ENCODE measurements around the gene TICAM2.

Gene TICAM2

GRCh38 chr5:115568668-115569067 is 33.6 kb downstream of the TICAM2 start:
- no peak for DNase-seq (ENCODE audit: low spot score)

- DNase-seq (ENCODE audit: low spot score) = no peak
Measured at GRCh38 chr5:115565233-115565632, 37.0 kb downstream of the TICAM2 start.

- DNase-seq (ENCODE audit: low spot score) = no peak
Measured at GRCh38 chr5:115561176-115561575, 41.1 kb downstream of the TICAM2 start.

- no peak for DNase-seq (ENCODE audit: low spot score)
Measured at GRCh38 chr5:115559524-115559923, 42.8 kb downstream of the TICAM2 start.

GRCh38 chr5:115558388-115558956 is 43.8 kb downstream of the TICAM2 start:
- DNase-seq (ENCODE audit: low spot score) = no peak

GRCh38 chr5:115557667-115558387 is 44.5 kb downstream of the TICAM2 start:
- no peak for DNase-seq (ENCODE audit: low spot score)

- DNase-seq (ENCODE audit: low spot score) = no peak
Measured at GRCh38 chr5:115556276-115556675, 46.0 kb downstream of the TICAM2 start.

GRCh38 chr5:115555084-115555633 is 47.1 kb downstream of the TICAM2 start:
- no peak for DNase-seq (ENCODE audit: low spot score)

GRCh38 chr5:115553082-115553481 is 49.2 kb downstream of the TICAM2 start:
- DNase-seq (ENCODE audit: low spot score) = no peak

GRCh38 chr5:115551415-115551814 is 50.9 kb downstream of the TICAM2 start:
- DNase-seq (ENCODE audit: low spot score) = no peak

- DNase-seq (ENCODE audit: low spot score) = no peak
Measured at GRCh38 chr5:115549154-115549553, 53.1 kb downstream of the TICAM2 start.

GRCh38 chr5:115548683-115549082 is 53.6 kb downstream of the TICAM2 start:
- no peak for DNase-seq (ENCODE audit: low spot score)

- DNase-seq (ENCODE audit: low spot score) = no peak
Measured at GRCh38 chr5:115545351-115545882, 56.9 kb downstream of the TICAM2 start.

- DNase-seq (ENCODE audit: low spot score) = peak; percentile 97
Measured at GRCh38 chr5:115544436-115545350, 57.6 kb downstream of the TICAM2 start, which contains the start of gene FEM1C. Gene FEM1C (minus strand): TSS chr5:115544775. CDS start chr5:115543493, 1,282 bp downstream.

- DNase-seq (ENCODE audit: low spot score) = peak; percentile 68
Measured at GRCh38 chr5:115544043-115544435, 58.2 kb downstream of the TICAM2 start.

GRCh38 chr5:115543365-115544042 is 58.8 kb downstream of the TICAM2 start:
- no peak for DNase-seq (ENCODE audit: low spot score)

- no peak for DNase-seq (ENCODE audit: low spot score)
Measured at GRCh38 chr5:115542651-115543364, 59.5 kb downstream of the TICAM2 start.

- no peak for DNase-seq (ENCODE audit: low spot score)
Measured at GRCh38 chr5:115542086-115542485, 60.2 kb downstream of the TICAM2 start.

GRCh38 chr5:115541611-115542010 is 60.7 kb downstream of the TICAM2 start:
- no peak for DNase-seq (ENCODE audit: low spot score)

- DNase-seq (ENCODE audit: low spot score) = no peak
Measured at GRCh38 chr5:115535479-115536035, 66.7 kb downstream of the TICAM2 start.

- no peak for DNase-seq (ENCODE audit: low spot score)
Measured at GRCh38 chr5:115532517-115532916, 69.8 kb downstream of the TICAM2 start.
